GM21367 (cell line): ENCODE results near the gene THTPA.

ENCODE experiments used
- ATAC-seq: cut with Tn5 transposase; IDR thresholded peaks from one replicate; pipeline ENCODE4 v1.9.1; 2021; ENCODE audit not compliant: unreplicated experiment

Gene THTPA

DNA sequence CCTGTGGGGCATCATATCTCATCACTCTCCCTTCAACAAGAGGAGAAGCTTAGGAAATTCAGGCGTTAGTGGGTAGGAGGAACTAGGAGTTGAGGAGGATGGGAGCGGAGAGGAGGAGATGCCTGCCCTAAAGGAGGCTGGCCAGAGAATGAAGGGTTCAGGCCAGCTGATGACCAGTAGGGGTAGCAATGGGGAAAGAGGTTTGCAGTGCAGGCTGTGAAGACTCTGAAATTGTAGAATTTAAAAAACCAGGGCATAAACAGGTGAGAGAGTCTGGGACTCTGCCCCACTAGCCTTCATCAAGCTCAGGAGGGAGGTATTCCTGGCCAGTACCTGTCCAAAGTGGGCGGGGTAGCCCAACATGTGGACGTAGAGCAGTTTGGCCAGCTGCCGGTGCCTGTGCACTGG is 10.7 kb downstream of the THTPA start:
- ATAC-seq, result no peak

DNA sequence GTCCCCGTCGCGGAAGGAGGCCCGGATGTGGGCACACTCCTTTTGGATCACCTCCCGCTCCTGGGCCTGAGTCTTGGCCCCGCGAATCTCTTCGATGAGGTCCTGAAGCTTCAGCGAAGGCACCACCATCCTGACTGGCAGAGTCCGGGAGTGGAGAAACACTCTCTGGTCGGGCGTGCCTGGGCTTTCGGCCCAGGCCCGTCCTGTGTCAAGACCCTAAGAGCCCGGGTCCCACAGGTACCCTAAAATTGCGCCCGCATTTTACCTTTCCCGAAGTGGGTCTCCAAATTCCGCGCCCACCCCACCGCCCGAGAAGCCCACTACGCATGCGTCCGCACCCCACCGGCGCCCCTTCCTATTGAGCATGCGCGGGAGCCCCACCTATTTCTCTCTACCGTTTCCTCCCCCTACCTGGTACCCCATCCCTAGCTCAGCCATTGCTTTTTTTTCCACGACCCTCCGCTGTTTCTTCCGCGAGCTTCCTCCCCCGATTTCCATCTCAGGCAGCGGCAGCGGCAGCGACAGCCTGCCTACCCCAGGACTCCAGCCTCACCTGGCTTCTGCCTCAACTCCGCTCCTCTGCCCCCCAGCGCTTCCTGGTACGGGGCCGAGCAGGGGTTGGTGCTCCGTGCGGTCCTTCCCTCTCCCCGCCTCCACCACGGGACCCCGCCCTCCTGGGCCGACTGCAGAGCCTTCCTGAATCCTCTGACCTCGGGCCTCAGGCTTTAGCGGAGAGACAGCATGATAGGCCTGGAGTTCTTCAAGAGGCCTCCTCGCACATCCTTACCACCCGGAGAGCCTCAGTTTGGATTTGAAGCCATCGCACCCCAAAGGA is 11.3 kb downstream of the THTPA start, which contains the start of gene AP1G2:
TSS of gene AP1G2 (minus strand) at position 606 of the 835 bp plus-strand sequence. CDS start at position 129, 477 bp downstream.
- ATAC-seq, result peak; percentile 77

GRCh38 chr14:23568021-23568599 is 12.0 kb downstream of the THTPA start:
- no peak for ATAC-seq

DNA sequence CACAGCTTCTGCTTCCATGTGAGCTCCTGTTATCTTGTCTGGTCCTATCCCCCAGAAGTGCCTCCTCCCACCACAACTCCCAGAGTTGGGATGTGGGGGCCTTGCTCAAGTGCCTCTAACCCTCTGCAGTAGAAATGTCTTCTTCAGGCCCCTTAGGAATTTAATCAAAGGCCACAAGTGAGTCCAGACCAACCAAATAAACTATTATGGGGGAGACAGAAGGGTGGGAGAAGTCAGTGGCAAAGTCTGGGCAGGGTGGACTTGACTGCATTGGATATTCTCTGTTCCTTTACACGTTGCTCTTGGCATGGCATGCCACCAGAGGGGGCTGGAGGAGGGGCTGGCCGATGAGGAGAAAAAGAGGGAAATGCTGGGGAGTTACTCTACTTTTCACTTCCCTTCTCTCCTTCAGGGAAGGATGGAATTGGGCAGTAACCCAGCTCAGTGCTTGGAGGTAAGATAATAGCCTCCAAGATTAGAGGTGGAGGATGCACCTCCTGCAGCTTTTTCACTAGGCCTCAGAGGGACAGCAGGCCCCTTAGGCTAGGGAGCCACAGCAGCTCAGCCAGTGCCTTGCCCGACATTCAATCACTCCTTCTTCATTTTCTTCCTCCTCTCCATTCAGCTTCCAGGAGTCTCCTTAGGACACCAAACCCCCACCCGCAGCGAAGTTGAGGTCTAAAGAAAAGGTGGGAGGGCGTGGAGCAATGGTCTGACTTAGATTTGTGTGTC is 12.7 kb downstream of the THTPA start:
- no peak for ATAC-seq

DNA sequence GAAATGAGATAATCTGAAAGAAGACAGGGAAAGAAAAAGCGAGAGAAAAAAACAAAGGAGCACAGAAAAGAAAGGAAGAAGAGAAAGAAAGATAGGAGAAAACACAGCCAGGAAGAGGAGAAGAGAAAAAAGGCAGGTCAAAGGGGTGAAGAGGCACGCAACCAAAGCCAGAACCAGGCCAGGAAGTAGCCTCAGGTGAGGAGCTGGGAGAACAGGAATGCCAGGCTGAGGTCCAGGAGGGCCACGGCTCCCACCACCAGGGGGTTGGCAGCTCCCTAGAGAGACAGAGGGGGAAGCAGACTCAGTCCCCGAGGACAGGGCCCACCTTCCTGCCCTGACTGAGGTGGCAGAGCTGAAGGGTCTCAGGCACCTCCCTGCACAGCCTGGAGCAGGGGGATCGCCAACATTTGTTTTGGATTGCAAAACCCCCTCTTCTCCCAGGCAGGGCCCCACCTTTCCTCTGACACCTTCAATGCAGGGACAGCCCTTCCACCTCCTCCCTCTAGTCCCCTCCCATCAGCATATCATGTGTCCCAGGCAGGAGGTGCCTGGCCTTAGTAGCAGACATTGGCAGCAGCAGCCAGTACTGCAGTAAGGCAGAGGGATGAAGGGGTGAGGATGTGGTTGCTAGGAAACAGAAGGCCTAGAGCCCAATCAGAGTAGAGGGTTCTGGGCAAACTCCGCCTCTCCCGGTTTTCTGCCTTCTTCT is 13.5 kb downstream of the THTPA start:
- ATAC-seq, result no peak

DNA sequence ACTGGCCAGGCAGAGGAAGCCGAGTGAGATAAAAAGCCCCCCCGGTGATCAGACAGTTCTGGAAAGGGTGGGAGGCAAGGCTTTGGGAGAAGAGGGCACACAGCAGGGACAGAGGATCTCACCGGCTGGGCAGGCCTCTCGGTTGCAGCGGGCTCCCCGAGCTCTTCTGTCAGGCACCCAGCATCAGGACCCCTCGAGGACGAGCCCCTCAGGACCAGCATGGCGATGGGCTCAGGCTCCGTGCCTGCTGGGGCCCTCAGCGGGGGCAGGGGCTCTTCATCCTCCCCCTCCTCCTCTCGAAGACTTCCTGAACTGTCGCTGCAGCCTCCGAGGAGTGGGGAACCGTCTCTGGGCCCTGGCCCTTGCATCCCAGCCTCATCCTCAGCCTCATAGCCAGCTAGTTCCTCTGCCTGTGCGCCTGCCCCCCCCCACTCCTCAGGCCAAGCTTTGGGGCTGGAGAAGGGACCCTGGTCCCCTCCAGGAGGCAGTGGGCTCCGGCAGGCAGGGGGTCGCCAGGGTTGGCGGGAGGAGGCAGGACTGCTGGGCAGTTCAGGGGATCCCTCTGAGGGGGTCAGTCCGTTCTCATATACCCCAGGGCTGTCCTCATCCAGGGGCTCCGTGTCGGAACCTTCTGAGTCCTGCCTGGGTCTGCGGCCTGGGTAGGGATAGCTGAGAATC is 14.9 kb downstream of the THTPA start:
- no peak for ATAC-seq

- no peak for ATAC-seq
Observed at GRCh38 chr14:23571701-23572523, 15.8 kb downstream of the THTPA start.

GRCh38 chr14:23572524-23572828 is 16.4 kb downstream of the THTPA start:
- ATAC-seq, result no peak

DNA sequence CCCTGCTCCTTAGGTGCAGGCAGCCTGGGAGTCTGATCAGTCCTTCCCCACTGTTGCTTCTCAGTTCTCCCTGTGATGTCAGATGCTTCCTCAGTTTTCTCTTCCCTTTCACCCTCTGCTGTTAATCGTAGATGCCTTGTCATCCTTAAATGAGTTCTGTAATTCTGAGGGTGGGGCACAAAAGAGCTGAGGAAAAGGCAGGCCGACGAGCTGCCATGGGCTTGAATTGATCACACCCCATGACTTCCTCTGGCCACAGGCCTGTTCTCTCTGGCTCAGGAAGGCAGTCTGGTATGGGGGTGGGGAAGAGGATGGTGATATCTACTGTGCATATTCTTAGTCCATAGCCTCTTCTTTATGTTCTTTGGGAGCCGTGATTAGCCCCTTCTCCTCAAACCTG is 16.8 kb downstream of the THTPA start:
- no peak for ATAC-seq

DNA sequence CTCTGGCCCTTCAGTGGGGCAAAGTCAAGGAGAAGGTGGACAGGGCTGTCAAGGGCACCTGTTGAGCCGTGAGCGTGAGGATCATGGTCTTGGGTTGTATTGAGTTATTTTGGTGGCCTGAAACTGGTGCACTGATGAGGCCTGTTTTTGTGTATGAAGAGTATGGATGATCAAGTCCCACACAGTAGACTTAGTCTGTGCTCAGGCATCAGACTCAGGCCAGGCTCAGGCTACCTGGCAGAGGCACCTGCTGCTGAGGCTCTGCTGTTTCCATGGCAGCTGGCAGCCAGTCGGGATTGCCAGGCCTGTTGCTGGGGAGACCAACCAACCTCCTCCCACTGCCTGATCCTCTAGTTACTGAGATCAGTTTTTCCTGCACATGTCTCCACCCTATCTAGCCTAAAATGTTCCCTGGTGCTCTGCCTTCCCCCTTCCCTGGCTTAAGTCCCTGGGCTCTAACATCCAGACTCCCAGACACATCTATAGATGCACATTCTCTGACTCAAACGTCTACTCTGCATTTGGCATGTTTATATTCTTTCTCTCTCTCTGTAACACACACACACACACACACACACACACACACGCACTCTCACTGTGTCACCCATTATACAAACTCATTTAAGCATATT is 17.4 kb downstream of the THTPA start:
- no peak for ATAC-seq

- ATAC-seq, result no peak
Observed at GRCh38 chr14:23577004-23577681, 21.1 kb downstream of the THTPA start.

DNA sequence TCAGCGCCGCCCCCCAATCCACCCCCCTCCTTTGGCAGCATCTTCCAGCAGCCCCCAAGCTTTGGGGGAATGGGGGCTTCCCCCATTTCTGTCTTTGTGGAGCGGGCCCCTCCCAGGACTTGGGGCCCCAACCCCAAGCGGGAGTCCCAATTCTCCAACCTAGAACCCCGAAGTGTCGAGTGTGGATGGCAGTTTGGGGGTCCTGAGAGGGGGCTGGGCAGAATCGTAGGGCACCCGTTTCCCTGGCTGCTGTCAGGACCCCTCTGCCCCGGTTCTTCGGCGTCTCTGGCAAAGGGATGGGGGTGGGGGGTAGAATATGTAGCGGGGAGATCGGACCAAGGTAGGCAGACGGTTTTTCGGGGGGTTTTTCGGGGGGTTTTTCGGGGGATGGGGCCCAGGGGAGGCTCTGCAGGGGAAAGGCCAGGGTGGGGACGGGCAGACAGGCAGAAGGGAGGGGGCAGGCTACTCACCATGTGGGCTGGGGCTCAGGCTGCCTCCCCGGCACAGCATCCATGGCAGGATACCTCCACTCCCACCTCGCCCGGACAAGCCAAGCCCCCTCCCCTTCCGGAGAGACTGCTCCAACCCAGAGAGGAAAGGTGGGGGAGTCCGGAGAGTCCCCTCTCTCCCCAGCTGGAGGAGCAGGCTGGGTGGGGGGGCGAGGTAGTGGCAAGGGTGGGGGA is 21.8 kb downstream of the THTPA start:
- ATAC-seq, result no peak

- no peak for ATAC-seq
Observed at GRCh38 chr14:23578560-23579310, 22.7 kb downstream of the THTPA start, which contains the start of gene JPH4. Gene JPH4, minus strand, starts transcription at chr14:23578790. Its CDS starts 1,337 bp downstream, at chr14:23577453.

DNA sequence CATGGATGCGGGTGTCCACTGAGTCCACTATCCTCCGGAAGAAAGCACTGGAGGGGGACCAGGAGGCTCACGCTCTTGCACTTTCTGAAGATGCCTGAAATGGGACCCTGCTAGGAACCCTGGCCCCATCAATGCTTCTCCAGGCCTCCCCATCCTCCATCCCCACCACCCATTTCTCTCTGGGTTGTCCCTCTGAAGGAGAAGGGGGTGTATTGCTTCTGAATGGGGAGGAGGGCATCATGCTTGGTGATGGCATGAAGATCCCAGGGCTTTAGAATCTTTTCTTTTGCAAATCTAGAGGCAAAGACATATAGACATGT is 23.2 kb downstream of the THTPA start:
- no peak for ATAC-seq

GRCh38 chr14:23579739-23580138 is 23.7 kb downstream of the THTPA start:
- ATAC-seq, result no peak

GRCh38 chr14:23580152-23580926 is 24.3 kb downstream of the THTPA start:
- no peak for ATAC-seq

GRCh38 chr14:23580948-23581281 is 24.8 kb downstream of the THTPA start:
- ATAC-seq, result no peak
